BJ (cell line): Measurements from ENCODE around the gene CHST12. TPM values are rescaled to one million over a fixed set of nuclear protein-coding genes. Genes with fewer than 3 reads are reported as not detected.

Source experiments
- CTCF ChIA-PET: fragments of 350-600 bp; formaldehyde crosslinking; extraction: SDS; loops from one replicate; lab custom pipeline; 2021; ENCODE audit warnings: antibody characterized with exemption, inconsistent platforms; lab: Yijun Ruan, JAX
- POLR2A ChIA-PET: fragments of 300-600 bp; sonication (Branson Sonifier 250); formaldehyde crosslinking; extraction: SDS; loops from one replicate; lab custom pipeline; 2021; ENCODE audit warnings: antibody characterized with exemption; lab: Charles Lee
- DNase-seq: peaks from one replicate; pipeline ENCODE4 v3.0.0-alpha.2; 2011; ENCODE audit warnings: low read depth
- H3K27me3 ChIP-seq: 2 replicates; pipeline ENCODE4 v1.6.0; 2011; ENCODE audit warnings: low read length; ENCODE audit not compliant: control insufficient read depth, insufficient read depth
- H3K36me3 ChIP-seq: 2 replicates; pipeline ENCODE4 v1.5.1; 2011; ENCODE audit warnings: low read length; ENCODE audit not compliant: control insufficient read depth, insufficient read depth
- H3K4me3 ChIP-seq: 2 replicates; pipeline ENCODE4 v1.5.1; 2011; ENCODE audit warnings: low read depth, mild to moderate bottlenecking, control low read depth, low read length
- CTCF ChIP-seq: IDR thresholded peaks from 2 replicates; pipeline ENCODE4 v1.5.1; 2011; ENCODE audit warnings: low read depth, mild to moderate bottlenecking, control low read depth, inconsistent platforms, low read length, moderate library complexity; ENCODE audit not compliant: insufficient read depth
- polyA plus RNA-seq: library from polyadenylated mRNA; depleted of rRNA; stranded (reverse); fragments of >200 nt; gene quantifications from 2 replicates; pipeline ENCODE4 v1.2.3, GENCODE V29; 2011

The CHST12 gene
- polyA plus RNA-seq, 1 experiment = 18.4 TPM

GRCh38 chr7:2373124-2373556, 30.3 kb upstream of the CHST12 start:
- Histone ChIP-seq H3K27me3 (no peaks in the 10 kb centered on the region), H3K4me3 (no peak overlapping the region), H3K36me3 (peaks cover 53% of the 10 kb centered on the region)
- no peak for DNase-seq
- POLR2A ChIA-PET = no interaction called here
- CTCF ChIA-PET = no interaction called here
- TF ChIP-seq CTCF = no peak

GRCh38 chr7:2373646-2374045, 29.8 kb upstream of the CHST12 start:
- no peaks in the 10 kb centered on the region for H3K27me3 ChIP-seq
- ChIA-PET POLR2A (no interaction called here), CTCF (interaction anchor here (1.2 kb wide), 1 partner anchor 26 kb away, joined by 3 read pairs; no protein-coding TSS in a partner anchor)
- no peak overlapping the region for H3K4me3 ChIP-seq
- DNase-seq = no peak
- no peak for TF ChIP-seq CTCF
- H3K36me3 ChIP-seq = peaks cover 50% of the 10 kb centered on the region

- DNase-seq = no peak
- CTCF ChIA-PET = interaction anchor here (1.2 kb wide), 1 partner anchor 26 kb away, joined by 3 read pairs; no protein-coding TSS in a partner anchor
Measured at GRCh38 chr7:2374401-2374800, 29.0 kb upstream of the CHST12 start.

GRCh38 chr7:2374830-2375728, 28.3 kb upstream of the CHST12 start:
- H3K4me3 ChIP-seq = no peak overlapping the region
- ChIA-PET POLR2A (no interaction called here), CTCF (interaction anchor here (1.2 kb wide), 2 partner anchors 10 to 27 kb away, joined by 3 to 4 read pairs; no protein-coding TSS in a partner anchor)
- peaks cover 55% of the 10 kb centered on the region for H3K36me3 ChIP-seq
- no peak for DNase-seq
- no peaks in the 10 kb centered on the region for H3K27me3 ChIP-seq
- TF ChIP-seq CTCF = no peak

More at GRCh38 chr7:2374401-2374800, 29.0 kb upstream of the CHST12 start:
- POLR2A ChIA-PET = no interaction called here
- Histone ChIP-seq H3K4me3 (no peak overlapping the region), H3K27me3 (no peaks in the 10 kb centered on the region), H3K36me3 (peaks cover 50% of the 10 kb centered on the region)
- TF ChIP-seq CTCF = no peak
